Inferior parietal cortex (tissue), 1 donor: ENCODE measurements around the gene COX7C.
"Not testable (repeated sequence)": the region's sequence is repeated elsewhere in the genome, so short reads cannot be mapped to it uniquely, and the experiment has no call there.

Source experiments
- DNase-seq: peaks from one replicate; pipeline ENCODE4 v3.0.0-alpha.2; 2016; ENCODE audit errors: extremely low spot score

The COX7C gene

GRCh38 chr5:86617756-86618576, at the start of gene COX7C:
COX7C (plus strand) TSS chr5:86617941; CDS start chr5:86618056, 115 bp downstream.
- peak; percentile 99 for DNase-seq

- not testable (repeated sequence) for DNase-seq
These were observed 48.0 kb upstream of the COX7C start for GRCh38 chr5:86569522-86570426.

- no peak for DNase-seq
These were observed 47.2 kb upstream of the COX7C start for GRCh38 chr5:86570427-86571083.

GRCh38 chr5:86571109-86571508, 46.6 kb upstream of the COX7C start:
- DNase-seq, result not testable (repeated sequence)

- no peak for DNase-seq
These were observed 44.8 kb upstream of the COX7C start for GRCh38 chr5:86572825-86573517.

- DNase-seq, result no peak
These were observed 38.2 kb upstream of the COX7C start for GRCh38 chr5:86579502-86579901.

- DNase-seq, result no peak
These were observed 21.3 kb upstream of the COX7C start for GRCh38 chr5:86596476-86596875.

- DNase-seq, result no peak
These were observed 11.9 kb upstream of the COX7C start for GRCh38 chr5:86605881-86606280.

- no peak for DNase-seq
These were observed 4.3 kb upstream of the COX7C start for GRCh38 chr5:86613455-86613854.

GRCh38 chr5:86617309-86617755, 409 bp upstream of the COX7C start:
- no peak for DNase-seq

- no peak for DNase-seq
These were observed 6.2 kb downstream of the COX7C start for GRCh38 chr5:86623785-86624483.

GRCh38 chr5:86625148-86625547, 7.4 kb downstream of the COX7C start:
- DNase-seq, result no peak

- no peak for DNase-seq
These were observed 8.4 kb downstream of the COX7C start for GRCh38 chr5:86626149-86626548.

GRCh38 chr5:86631165-86631564, 13.4 kb downstream of the COX7C start:
- DNase-seq, result no peak

GRCh38 chr5:86640998-86641397, 23.3 kb downstream of the COX7C start:
- no peak for DNase-seq

- no peak for DNase-seq
These were observed 27.1 kb downstream of the COX7C start for GRCh38 chr5:86644843-86645242.

GRCh38 chr5:86645885-86646284, 28.1 kb downstream of the COX7C start:
- DNase-seq, result no peak

- DNase-seq, result no peak
These were observed 28.9 kb downstream of the COX7C start for GRCh38 chr5:86646671-86647070.

GRCh38 chr5:86649832-86650505, 32.2 kb downstream of the COX7C start:
- no peak for DNase-seq

- DNase-seq, result not testable (repeated sequence)
These were observed 43.0 kb downstream of the COX7C start for GRCh38 chr5:86660771-86661170.
